ENCODE data around the gene CDK6.

DNA sequence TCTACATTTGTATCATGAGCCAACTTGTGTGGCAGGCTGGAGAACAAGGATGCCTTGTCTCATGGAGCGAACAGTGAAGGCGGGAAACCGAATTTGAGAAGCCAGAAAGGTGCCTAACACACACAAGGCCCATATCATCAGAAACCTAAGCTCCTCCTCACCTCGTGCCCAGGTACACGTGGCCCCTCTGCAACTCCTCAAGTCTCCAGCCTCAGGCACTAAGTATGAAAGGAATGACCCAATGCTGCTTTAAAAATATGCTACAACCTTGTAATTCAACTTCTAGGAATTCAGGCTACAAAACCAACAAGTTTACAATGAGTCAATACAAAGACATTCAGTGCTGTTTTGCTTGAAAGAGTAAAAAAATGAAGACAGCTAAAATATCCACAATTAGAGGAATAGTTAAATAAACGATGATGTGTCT is 95.7 kb downstream of the CDK6 start:
- TF ChIP-seq EZH2phosphoT487 (IDR thresholded peaks at IDR 0.05; ENCODE audit: insufficient read depth, low read depth), result no peak
- TF ChIP-seq EZH2 (IDR thresholded peaks at IDR 0.05; ENCODE audit: insufficient read depth, poor library complexity, severe bottlenecking), result no peak

Measured in GM23248 (cell line).